HEK293T (cell line): Measurements from ENCODE around the gene MRPL38.
"Not testable (repeated sequence)": the region's sequence is repeated elsewhere in the genome, so short reads cannot be mapped to it uniquely, and the experiment has no call there.

ENCODE experiments used
- ELF4 ChIP-seq: fragments of 450-650 bp; IDR thresholded peaks from 2 replicates; pipeline ENCODE4 v1.6.1; 2017; ENCODE audit warnings: antibody characterized with exemption
- FOXK2 ChIP-seq: fragments of 450-650 bp; IDR thresholded peaks from 2 replicates; pipeline ENCODE4 v1.6.1; 2016; ENCODE audit warnings: mild to moderate bottlenecking
- TF ChIP-seq, protein P1 (sequence below): fragments of 450-650 bp; IDR thresholded peaks from 2 replicates; pipeline ENCODE4 v1.6.1; 2016

DNA sequence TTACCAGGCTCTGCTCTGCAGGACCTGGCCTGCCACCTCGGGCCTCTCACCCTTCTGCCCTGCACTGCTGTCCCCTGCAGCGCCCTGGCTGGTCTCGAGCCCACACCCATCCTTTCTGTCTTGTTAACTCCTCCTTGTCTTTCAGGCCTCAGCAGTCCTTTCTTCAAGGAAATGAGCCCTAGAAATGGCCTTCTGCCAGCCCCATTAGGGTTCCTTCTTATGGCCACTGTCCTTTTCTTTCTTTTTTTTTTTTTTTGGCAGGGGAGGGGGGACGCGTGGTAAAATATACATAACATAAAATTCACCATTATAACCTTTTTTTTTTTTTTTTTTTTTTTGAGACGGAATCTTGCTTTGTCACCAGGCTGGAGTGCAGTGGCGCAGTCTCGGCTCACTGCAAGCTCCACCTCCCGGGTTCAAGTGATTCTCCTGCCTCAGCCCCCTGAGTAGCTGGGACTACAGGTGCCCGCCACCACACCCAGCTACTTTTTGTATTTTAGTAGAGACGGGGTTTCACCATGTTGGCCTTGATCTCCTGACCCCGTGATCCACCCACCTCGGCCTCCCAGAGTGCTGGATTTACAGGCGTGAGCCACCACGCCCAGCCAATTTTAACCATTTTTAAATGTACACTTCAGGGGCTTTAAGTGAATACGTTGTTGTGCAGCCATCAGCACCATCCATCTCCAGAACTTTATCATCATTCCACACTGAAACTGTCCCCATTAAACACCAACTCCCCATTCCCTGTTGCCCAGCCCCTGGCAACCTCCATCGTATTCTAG is 39.1 kb downstream of the MRPL38 start:
- TF ChIP-seq, protein P1, sequence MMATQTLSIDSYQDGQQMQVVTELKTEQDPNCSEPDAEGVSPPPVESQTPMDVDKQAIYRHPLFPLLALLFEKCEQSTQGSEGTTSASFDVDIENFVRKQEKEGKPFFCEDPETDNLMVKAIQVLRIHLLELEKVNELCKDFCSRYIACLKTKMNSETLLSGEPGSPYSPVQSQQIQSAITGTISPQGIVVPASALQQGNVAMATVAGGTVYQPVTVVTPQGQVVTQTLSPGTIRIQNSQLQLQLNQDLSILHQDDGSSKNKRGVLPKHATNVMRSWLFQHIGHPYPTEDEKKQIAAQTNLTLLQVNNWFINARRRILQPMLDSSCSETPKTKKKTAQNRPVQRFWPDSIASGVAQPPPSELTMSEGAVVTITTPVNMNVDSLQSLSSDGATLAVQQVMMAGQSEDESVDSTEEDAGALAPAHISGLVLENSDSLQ, result not testable (repeated sequence)
- TF ChIP-seq ELF4, FOXK2: not testable (repeated sequence)
